A549 (cell line): ENCODE results near the gene YBX2.

Experiments
- CEBPB ChIP-seq, 2 experiments: fragments of >200 bp in 1 of 2; sonication (Bioruptor Twin) in 1 of 2; formaldehyde crosslinking in 1 of 2; IDR thresholded peaks; 2 replicates each; pipeline ENCODE4 v1.6.1; 2012 to 2016
- EP300 ChIP-seq, 2 experiments: fragments of >200 bp; sonication (Bioruptor Twin); formaldehyde crosslinking; IDR thresholded peaks; 2 replicates in 1 of 2; 3 replicates in 1 of 2; pipeline ENCODE4 v1.6.1; 2016 to 2017
- KDM1A ChIP-seq: fragments of 200-600 bp; sonication (generic); IDR thresholded peaks from 2 replicates; pipeline ENCODE4 v1.6.1; 2016; ENCODE audit warnings: low read depth, mild to moderate bottlenecking
- MAFK ChIP-seq: fragments of 450-650 bp; IDR thresholded peaks from 2 replicates; pipeline ENCODE4 v1.6.1; 2014; ENCODE audit not compliant: partially characterized antibody
- MAZ ChIP-seq: fragments of 150-350 bp; IDR thresholded peaks from 2 replicates; pipeline ENCODE4 v1.6.1; 2014; ENCODE audit warnings: antibody characterized with exemption, low read depth, low read length, borderline replicate concordance
- MYC ChIP-seq: IDR thresholded peaks from 2 replicates; pipeline ENCODE4 v1.6.1; 2012; ENCODE audit warnings: mild to moderate bottlenecking, inconsistent platforms, low read length, improper control_type of control experiment, borderline replicate concordance
- PHF8 ChIP-seq: fragments of 200-600 bp; sonication (generic); IDR thresholded peaks from 2 replicates; pipeline ENCODE4 v1.6.1; 2016; ENCODE audit warnings: low read depth, mild to moderate bottlenecking, antibody characterized with exemption, moderate library complexity, borderline replicate concordance
- POLR2A ChIP-seq: IDR thresholded peaks from 2 replicates; pipeline ENCODE4 v1.6.1; 2012; ENCODE audit warnings: mild to moderate bottlenecking, low read length
- RFX5 ChIP-seq: fragments of 450-650 bp; IDR thresholded peaks from 2 replicates; pipeline ENCODE4 v1.7.1; 2014; ENCODE audit warnings: antibody characterized with exemption, mild to moderate bottlenecking, moderate library complexity
- ZNF302 ChIP-seq: fragments of 250-450 bp; sonication (Bioruptor Pico); IDR thresholded peaks from 2 replicates; pipeline ENCODE4 v1.9.0; 2021; ENCODE audit warnings: inconsistent platforms, mild to moderate bottlenecking, moderate library complexity
- TF ChIP-seq, protein P1 (sequence below): fragments of >200 bp; sonication (Bioruptor Twin); formaldehyde crosslinking; IDR thresholded peaks from 3 replicates; pipeline ENCODE4 v1.5.1; 2016
- TF ChIP-seq, protein P2 (sequence below): fragments of 450-650 bp; IDR thresholded peaks from 2 replicates; pipeline ENCODE4 v1.6.1; 2014; ENCODE audit warnings: antibody characterized with exemption
- TF ChIP-seq, protein P3 (sequence below): fragments of 200-600 bp; sonication (generic); IDR thresholded peaks from 2 replicates; pipeline ENCODE4 v1.6.1; 2016; ENCODE audit warnings: antibody characterized with exemption, mild to moderate bottlenecking, moderate library complexity
- TF ChIP-seq, protein P4 (sequence below): fragments of >200 bp; sonication (Bioruptor Twin); formaldehyde crosslinking; IDR thresholded peaks from 3 replicates; pipeline ENCODE4 v1.6.1; 2016

DNA sequence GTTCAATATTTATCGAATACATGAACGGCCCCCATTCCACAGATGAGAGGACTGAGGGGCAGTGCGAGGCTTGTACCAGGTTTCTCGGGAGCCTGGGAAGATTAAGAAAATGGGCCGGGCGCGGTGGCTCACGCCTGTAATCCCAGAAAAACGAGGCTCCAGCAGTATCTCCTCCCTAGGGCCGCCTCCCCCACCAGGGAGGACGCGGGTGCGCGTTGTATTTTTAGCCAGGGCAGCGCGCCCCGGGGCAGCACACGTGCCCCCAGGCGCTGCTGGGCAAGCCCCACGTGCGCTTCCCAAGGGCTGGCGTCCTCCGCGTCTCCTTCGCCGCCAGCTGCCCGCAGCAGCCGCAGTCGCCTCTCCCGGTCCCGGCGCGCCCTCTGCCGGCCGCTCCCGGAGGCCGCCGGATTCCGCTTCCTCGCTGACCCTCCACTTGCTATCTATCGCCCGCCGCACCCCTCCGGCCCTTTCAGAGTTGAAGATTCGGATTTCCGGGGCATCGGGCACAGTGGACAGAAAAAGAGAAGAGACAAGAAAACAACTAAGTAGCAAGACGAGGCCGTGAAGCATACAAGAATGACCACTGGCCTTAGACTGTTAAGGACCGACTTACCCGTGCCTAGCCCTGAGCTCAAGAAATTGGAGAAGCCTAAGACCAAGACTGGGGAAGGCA lies 1.9 kb upstream of the YBX2 start:
- TF ChIP-seq, protein P1, sequence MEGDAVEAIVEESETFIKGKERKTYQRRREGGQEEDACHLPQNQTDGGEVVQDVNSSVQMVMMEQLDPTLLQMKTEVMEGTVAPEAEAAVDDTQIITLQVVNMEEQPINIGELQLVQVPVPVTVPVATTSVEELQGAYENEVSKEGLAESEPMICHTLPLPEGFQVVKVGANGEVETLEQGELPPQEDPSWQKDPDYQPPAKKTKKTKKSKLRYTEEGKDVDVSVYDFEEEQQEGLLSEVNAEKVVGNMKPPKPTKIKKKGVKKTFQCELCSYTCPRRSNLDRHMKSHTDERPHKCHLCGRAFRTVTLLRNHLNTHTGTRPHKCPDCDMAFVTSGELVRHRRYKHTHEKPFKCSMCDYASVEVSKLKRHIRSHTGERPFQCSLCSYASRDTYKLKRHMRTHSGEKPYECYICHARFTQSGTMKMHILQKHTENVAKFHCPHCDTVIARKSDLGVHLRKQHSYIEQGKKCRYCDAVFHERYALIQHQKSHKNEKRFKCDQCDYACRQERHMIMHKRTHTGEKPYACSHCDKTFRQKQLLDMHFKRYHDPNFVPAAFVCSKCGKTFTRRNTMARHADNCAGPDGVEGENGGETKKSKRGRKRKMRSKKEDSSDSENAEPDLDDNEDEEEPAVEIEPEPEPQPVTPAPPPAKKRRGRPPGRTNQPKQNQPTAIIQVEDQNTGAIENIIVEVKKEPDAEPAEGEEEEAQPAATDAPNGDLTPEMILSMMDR, result peak; percentile 99
- TF ChIP-seq POLR2A (no peak), PHF8 (no peak), ZNF302 (CRISPR knock-in tag) (no peak), KDM1A (no peak), CEBPB (IDR thresholded peaks at IDR 0.05) (no peak), EP300 (IDR thresholded peaks at IDR 0.05) (no peak), MAZ (no peak), RFX5 (no peak), MAFK (no peak), MYC (peak; percentile 94)
- TF ChIP-seq, protein P2, sequence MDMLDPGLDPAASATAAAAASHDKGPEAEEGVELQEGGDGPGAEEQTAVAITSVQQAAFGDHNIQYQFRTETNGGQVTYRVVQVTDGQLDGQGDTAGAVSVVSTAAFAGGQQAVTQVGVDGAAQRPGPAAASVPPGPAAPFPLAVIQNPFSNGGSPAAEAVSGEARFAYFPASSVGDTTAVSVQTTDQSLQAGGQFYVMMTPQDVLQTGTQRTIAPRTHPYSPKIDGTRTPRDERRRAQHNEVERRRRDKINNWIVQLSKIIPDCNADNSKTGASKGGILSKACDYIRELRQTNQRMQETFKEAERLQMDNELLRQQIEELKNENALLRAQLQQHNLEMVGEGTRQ, result peak; percentile 84
- TF ChIP-seq, protein P3, sequence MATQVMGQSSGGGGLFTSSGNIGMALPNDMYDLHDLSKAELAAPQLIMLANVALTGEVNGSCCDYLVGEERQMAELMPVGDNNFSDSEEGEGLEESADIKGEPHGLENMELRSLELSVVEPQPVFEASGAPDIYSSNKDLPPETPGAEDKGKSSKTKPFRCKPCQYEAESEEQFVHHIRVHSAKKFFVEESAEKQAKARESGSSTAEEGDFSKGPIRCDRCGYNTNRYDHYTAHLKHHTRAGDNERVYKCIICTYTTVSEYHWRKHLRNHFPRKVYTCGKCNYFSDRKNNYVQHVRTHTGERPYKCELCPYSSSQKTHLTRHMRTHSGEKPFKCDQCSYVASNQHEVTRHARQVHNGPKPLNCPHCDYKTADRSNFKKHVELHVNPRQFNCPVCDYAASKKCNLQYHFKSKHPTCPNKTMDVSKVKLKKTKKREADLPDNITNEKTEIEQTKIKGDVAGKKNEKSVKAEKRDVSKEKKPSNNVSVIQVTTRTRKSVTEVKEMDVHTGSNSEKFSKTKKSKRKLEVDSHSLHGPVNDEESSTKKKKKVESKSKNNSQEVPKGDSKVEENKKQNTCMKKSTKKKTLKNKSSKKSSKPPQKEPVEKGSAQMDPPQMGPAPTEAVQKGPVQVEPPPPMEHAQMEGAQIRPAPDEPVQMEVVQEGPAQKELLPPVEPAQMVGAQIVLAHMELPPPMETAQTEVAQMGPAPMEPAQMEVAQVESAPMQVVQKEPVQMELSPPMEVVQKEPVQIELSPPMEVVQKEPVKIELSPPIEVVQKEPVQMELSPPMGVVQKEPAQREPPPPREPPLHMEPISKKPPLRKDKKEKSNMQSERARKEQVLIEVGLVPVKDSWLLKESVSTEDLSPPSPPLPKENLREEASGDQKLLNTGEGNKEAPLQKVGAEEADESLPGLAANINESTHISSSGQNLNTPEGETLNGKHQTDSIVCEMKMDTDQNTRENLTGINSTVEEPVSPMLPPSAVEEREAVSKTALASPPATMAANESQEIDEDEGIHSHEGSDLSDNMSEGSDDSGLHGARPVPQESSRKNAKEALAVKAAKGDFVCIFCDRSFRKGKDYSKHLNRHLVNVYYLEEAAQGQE, result no peak
- TF ChIP-seq, protein P4, sequence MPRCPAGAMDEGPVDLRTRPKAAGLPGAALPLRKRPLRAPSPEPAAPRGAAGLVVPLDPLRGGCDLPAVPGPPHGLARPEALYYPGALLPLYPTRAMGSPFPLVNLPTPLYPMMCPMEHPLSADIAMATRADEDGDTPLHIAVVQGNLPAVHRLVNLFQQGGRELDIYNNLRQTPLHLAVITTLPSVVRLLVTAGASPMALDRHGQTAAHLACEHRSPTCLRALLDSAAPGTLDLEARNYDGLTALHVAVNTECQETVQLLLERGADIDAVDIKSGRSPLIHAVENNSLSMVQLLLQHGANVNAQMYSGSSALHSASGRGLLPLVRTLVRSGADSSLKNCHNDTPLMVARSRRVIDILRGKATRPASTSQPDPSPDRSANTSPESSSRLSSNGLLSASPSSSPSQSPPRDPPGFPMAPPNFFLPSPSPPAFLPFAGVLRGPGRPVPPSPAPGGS, result no peak
